ENCODE results near the gene MYOF.
A peak's percentile ranks its signal among the peaks of the same experiment; 100 is the strongest.

The MYOF gene

GRCh38 chr10:93482145-93482834, at the start of gene MYOF:
Gene MYOF (minus strand): TSS chr10:93482334. CDS start chr10:93482194, 140 bp downstream.
- TF ChIP-seq CTCF (IDR thresholded peaks at IDR 0.05; ENCODE audit: extremely low read depth, missing control alignments), result peak; percentile 53
- DNase-seq (ENCODE audit: low spot score), result peak; percentile 73

DNA sequence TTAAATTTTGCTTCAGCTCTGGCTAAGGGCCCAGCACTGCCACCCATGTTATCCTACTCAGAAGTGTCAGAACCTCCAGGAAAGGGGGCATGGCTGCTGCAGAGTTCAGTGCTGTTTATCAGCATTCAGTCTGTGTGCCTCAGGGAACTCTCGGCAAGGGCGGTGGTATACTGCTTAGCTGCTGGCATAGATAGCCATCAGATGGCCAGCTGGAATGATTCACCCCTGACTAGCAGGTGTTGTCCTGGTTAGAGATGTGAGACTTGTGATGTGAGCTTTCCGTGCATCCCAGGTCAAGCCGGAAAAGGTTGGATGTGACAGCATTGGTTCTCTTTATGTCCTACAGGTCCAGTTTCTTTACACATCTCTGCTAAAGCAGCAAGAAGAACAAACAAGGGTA, 36.4 kb upstream of the MYOF start:
- DNase-seq (ENCODE audit: low spot score), result no peak
- no peak for TF ChIP-seq CTCF (IDR thresholded peaks at IDR 0.05; ENCODE audit: extremely low read depth, missing control alignments)

DNA sequence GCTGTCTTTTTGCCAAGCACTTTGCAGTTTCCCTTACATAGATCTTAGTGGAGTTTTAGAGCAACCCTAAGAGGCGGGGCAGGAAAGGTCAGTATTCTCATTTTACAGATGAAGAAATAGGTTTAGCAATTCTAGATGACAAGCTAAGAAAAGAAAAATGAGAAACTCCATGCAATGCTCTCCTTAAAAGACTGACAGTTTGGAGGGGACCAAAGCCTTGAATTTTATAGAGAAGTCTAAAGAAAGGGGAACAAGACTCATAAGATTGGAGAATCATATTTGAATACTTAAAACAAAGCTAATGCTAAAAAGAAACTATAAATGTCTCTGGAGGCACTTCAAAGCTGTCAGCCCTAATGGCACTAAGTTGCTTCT, 33.9 kb upstream of the MYOF start:
- no peak for DNase-seq (ENCODE audit: low spot score)
- TF ChIP-seq CTCF (IDR thresholded peaks at IDR 0.05; ENCODE audit: extremely low read depth, missing control alignments), result no peak

- DNase-seq (ENCODE audit: low spot score), result no peak
- TF ChIP-seq CTCF (IDR thresholded peaks at IDR 0.05; ENCODE audit: extremely low read depth, missing control alignments), result no peak
These were observed 33.2 kb upstream of the MYOF start for GRCh38 chr10:93515071-93516005.

DNA sequence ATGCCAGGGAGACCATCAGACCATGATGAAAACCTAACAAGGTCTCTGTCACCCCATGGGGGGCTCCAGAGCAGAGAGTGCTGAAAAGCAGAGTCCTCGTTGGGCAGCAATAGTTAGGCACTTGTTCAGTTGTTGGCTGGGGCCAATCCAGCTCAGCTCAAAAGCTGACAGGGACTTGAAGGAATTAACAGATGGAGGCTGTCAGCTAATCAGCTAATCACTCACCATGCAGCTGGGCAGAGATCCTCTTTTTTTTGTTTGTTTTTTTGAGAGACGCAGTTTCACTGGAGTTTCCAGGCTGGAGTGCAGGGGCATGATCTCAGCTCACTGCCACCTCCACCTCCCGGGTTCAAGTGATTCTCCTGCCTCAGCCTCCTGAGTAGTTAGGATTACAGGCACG, 32.4 kb upstream of the MYOF start:
- TF ChIP-seq CTCF (IDR thresholded peaks at IDR 0.05; ENCODE audit: extremely low read depth, missing control alignments), result no peak
- no peak for DNase-seq (ENCODE audit: low spot score)

GRCh38 chr10:93513091-93513490, 31.0 kb upstream of the MYOF start:
- TF ChIP-seq CTCF (IDR thresholded peaks at IDR 0.05; ENCODE audit: extremely low read depth, missing control alignments), result no peak
- no peak for DNase-seq (ENCODE audit: low spot score)

DNA sequence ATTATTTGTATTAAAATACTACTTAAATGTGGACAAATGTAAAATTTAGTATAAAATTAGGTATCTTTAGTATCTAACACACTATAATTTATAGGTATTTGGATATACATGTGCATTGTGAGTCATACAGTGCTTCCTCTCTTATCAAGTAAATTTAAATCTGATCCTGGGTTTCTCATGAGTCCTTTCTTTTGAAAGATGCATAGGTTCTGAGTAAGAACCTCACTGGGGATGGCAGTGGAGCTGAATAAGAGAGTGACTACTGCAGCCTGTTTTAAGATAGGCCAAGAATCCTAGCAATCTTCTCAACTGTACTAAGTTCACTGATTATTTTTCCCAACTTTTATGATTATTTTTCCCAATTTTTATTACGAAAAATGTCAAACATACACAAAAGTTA, 30.4 kb upstream of the MYOF start:
- DNase-seq (ENCODE audit: low spot score), result no peak
- TF ChIP-seq CTCF (IDR thresholded peaks at IDR 0.05; ENCODE audit: extremely low read depth, missing control alignments), result no peak

Measured in GM20000 (cell line).